Myocyte (in vitro differentiated cells): ENCODE results near the gene RPL19. TPM values are rescaled to one million over a fixed set of nuclear protein-coding genes. Genes with fewer than 3 reads are reported as not detected.
"Not testable (repeated sequence)": the region's sequence is repeated elsewhere in the genome, so short reads cannot be mapped to it uniquely, and the experiment has no call there.

Experiments
- DNase-seq: peaks from one replicate; pipeline ENCODE4 v3.0.0-alpha.2; 2012; ENCODE audit warnings: low read depth
- total RNA-seq: library from RNA; depleted of rRNA; stranded (reverse); fragments of >200 nt; gene quantifications from 2 replicates; pipeline ENCODE4 v1.2.3, GENCODE V29; 2014

Gene RPL19
- total RNA-seq, 1 donor from 2014 or later: 1,695 TPM

DNA sequence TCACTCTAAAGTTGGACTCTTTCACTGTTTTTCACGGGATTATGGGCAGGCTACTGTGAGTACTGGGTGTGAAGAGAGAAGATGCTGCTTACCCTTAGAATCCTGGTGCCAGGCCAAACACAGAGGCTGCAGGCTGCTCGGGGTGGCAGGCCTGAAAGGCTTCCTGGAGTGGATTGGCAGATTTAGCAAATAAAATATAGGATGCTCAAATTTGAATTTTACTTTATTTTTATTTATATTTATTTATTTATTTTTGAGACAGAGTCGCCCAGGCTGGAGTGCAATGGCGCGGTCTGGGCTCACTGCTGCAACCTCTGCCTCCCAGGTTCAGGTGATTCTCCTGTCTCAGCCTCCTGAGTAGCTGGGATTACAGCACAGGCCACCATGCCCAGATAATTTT lies 40.5 kb downstream of the RPL19 start:
- DNase-seq: no peak

DNA sequence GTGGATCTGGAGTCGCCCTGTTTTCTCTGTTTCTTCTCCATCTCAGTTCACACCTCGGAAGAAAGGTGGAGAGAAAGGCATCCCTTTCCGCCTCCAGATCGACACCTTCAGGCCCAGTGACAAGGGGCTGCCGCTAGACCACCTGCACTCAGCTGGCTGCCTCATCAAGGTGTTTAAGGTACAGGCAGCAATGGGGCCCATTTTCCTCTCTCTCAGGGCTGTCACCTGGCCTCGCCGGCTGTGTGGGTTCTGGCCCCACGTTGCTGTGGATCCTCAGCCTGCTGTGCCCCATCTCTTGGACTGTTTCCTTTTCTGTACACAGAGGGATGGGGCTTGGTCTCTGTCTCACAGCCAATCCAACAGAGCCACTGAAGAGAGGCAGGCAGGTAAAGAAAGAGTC lies 43.1 kb downstream of the RPL19 start:
- no peak for DNase-seq

DNA sequence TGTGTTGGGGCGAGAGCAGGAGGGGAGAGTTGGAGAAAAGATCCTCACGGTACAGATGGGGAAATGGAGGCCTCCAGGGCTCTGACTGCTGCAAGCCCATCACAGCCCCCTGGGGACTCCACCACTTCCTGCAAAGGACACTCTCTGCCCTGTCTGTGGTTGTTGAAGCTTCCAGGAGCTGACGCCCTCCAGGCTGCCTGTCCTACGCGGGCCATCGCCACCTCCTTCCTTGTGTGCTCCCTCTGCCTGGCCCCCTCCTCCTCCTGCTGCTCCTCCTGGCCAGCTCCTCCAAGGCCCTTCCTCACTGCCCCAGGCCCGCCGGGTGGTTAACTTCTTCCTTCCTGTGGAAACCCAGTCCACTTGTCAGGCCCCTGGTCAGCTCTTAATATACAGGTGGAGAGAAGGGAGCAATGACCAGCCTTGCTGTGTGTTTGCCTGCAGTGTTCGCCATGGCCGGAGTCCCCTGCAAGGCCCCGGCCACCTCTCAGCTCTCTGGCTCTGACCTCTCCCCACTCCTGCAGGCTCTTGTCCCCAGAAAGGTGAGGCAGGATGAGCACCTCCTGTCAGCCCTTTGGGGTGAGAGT lies 44.0 kb downstream of the RPL19 start:
- no peak for DNase-seq

DNA sequence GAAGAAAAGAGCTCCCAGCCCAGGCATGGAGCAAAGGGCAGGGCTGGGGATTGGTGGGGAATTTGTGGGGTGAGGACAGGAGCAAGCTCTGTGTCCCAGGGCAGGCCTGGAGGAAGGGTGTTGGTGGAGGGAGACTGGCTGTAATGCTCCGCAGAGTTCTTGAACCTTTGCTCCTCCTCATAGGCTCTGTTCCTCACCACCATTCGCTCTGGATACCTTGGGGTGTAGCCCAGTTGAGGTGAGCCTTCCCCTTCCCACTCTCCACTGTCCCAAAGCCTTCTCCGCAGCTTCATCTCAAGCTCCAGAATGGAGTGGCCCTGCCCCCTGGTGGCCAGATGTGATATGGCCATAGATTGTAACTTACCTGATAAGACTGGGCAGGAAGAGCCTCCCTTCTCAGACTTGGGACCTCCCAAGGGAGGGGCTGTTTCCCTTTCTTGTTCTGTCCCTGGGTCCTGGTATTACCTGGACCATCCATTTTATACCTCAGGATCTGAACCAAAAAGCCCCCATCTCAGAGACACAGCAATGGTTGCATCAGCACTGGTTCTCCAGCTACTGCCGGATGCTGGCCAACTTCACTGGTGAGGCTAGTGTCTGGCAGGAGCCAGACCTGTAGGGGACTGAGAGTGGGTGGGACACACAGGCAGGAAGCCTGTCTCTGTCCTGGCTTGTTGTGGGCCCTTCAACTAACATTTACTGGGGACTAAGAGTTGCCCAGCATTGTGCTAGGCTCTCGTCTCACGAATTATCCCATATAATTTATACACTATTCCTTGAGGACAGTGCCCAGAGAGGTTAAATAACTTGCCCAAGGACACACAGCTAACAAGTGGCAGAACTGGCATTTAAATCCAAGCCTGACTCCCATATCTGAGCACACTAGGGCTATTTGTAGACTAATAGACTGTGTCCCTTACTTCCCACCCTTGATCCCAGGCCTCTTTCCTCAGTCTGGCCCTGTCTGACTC lies 44.8 kb downstream of the RPL19 start:
- DNase-seq: peak; percentile 85

DNA sequence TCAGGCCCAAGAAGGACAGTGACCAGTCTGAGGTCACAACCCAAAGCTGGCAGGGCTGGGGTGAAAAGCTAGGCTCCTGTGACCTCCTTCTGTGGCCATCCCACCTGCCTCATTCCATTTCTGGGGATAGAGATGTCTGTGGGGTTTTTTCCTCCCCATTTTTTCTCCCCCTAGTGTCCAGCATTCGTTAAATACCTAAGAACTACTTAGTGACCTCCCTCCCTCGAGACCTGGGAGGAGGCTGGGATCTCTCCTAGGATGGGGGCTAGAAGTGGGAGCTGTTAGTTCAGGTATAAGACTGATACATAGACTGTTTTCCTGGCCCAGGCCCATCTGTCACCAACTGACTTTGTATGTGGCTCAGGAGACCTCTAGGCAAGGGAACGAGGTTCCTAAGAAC lies 46.2 kb downstream of the RPL19 start:
- no peak for DNase-seq

DNA sequence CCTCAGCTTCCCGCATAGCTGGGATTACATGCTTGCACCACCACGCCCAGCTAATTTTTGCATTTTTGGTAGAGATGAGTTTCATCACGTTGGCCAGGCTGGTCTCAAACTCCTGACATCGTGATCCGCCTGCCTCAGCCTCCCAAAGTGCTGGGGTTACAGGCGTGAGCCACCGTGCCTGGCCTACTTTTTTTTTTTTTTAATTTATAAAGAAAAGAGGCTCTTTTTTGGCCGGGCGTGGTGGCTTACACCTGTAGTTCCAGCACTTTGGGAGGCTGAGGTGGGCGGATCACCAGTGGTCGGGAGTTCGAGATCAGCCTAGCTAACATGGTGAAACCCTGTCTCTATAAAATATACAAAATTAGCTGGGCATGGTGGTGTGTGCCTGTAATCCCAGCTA lies 50.0 kb downstream of the RPL19 start:
- DNase-seq: not testable (repeated sequence)

DNA sequence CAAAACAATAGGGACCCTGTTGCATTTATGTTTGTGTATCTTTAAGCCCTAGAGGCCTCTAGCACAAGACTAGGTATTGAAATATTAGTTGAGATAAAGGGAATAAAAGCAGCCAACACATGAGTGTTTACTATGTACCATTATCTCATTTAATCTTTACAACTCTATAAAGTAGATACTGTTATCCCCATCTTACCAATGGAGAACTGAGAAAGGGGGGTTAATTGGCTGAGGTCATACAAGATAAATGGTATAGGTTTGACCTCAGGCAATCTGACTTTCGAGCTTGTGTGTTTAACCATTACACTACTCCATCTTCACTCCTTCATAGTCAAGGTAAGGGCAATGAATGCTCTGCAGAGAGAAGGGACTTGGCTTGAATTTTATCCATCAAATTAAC lies 51.9 kb downstream of the RPL19 start:
- DNase-seq: no peak

DNA sequence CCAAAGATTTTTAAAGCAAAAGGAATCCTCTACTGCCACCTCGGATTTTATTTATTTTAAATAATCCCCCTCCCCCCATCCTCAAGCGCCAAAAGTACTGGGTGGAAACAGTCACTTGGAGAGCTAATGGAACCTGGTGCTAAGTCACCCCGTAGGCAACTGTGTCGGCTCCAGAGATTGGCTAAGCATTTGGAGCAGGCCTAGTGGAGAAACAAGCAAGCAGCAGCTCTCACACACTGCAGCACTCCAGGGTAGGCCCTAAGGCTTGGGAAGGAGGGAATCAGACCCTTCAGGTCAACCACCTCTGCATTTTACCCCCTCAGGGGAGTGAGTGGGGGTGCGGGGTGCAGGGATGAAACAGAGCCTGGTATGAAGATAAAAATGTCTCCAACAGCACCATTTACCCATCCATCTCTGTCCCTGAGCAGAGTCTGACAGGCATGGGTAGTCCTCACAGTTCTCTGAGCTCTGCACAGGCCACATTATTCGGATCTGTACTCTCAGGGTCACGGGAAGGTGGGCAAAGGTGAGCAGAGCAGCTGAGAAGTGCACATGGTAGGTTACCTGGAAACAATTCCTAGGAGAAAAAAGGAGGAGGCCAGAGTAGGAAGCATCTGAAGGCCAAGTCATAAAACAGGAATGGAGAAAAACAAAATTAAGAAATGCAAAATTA lies 52.8 kb downstream of the RPL19 start:
- no peak for DNase-seq

Other genes starting within 250 kb of the RPL19 start
- gene FBXO47, start 232.9 kb upstream of the RPL19 start, total RNA-seq: not detected in 2 replicates
- gene PLXDC1, start 48.6 kb upstream of the RPL19 start, total RNA-seq: 49.7 and 65.3 TPM in 2 replicates
- not detected in 2 replicates for gene ARL5C, start 34.1 kb upstream of the RPL19 start, total RNA-seq
- 190 and 408 TPM in 2 replicates for gene CACNB1, start 2.6 kb upstream of the RPL19 start, total RNA-seq
- gene STAC2, start 25.7 kb downstream of the RPL19 start, total RNA-seq: 0.11 and 0.16 TPM in 2 replicates
- gene FBXL20, start 201.3 kb downstream of the RPL19 start, total RNA-seq: 9.4 and 11.2 TPM in 2 replicates